GM23248 (cell line): ENCODE measurements around the gene SESTD1. TPM values are rescaled to one million over a fixed set of nuclear protein-coding genes. Genes with fewer than 3 reads are reported as not detected.

ENCODE experiments used
- DNase-seq: peaks from one replicate; pipeline ENCODE4 v3.0.0-alpha.2; 2015
- H2AFZ ChIP-seq: fragments of 200-600 bp; sonication (generic); 2 replicates; pipeline ENCODE4 v1.6.1; 2016; ENCODE audit warnings: antibody characterized with exemption
- H3F3A ChIP-seq: fragments of 200-600 bp; sonication (generic); 2 replicates; pipeline ENCODE4 v1.6.1; 2016; ENCODE audit warnings: mild to moderate bottlenecking, antibody characterized with exemption, mixed run types; ENCODE audit not compliant: insufficient read depth
- H3K27ac ChIP-seq: fragments of 200-600 bp; sonication (generic); 2 replicates; pipeline ENCODE4 v1.5.1; 2016; ENCODE audit warnings: mild to moderate bottlenecking
- H3K27me3 ChIP-seq: fragments of 200-600 bp; sonication (generic); replicated peaks from 2 replicates; pipeline ENCODE4 v1.6.1; 2016; ENCODE audit warnings: mild to moderate bottlenecking; ENCODE audit not compliant: insufficient read depth
- H3K36me3 ChIP-seq: fragments of 200-600 bp; sonication (generic); 2 replicates; pipeline ENCODE4 v1.6.1; 2016; ENCODE audit warnings: low read depth, mild to moderate bottlenecking
- H3K4me1 ChIP-seq: fragments of 200-600 bp; sonication (generic); 2 replicates; pipeline ENCODE4 v1.6.1; 2016; ENCODE audit warnings: mild to moderate bottlenecking; ENCODE audit not compliant: insufficient read depth
- H3K4me2 ChIP-seq: fragments of 200-600 bp; sonication (generic); one replicate; pipeline ENCODE4 v1.6.1; 2016; ENCODE audit warnings: mild to moderate bottlenecking; ENCODE audit not compliant: unreplicated experiment
- H3K4me3 ChIP-seq: fragments of 200-600 bp; sonication (generic); 2 replicates; pipeline ENCODE4 v1.5.1; 2016; ENCODE audit warnings: mild to moderate bottlenecking
- H3K79me2 ChIP-seq: fragments of 200-600 bp; sonication (generic); 2 replicates; pipeline ENCODE4 v1.6.1; 2016; ENCODE audit warnings: mild to moderate bottlenecking; ENCODE audit not compliant: insufficient read depth
- H3K9ac ChIP-seq: fragments of 200-600 bp; sonication (generic); 2 replicates; pipeline ENCODE4 v1.6.1; 2016; ENCODE audit warnings: mild to moderate bottlenecking
- H3K9me2 ChIP-seq: fragments of 200-600 bp; sonication (generic); 2 replicates; pipeline ENCODE4 v1.6.1; 2016; ENCODE audit warnings: mixed run types, mild to moderate bottlenecking, moderate library complexity; ENCODE audit not compliant: insufficient read depth
- H3K9me3 ChIP-seq: fragments of 200-600 bp; sonication (generic); one replicate; pipeline ENCODE4 v1.6.1; 2017; ENCODE audit warnings: low read depth
- H4K20me1 ChIP-seq: fragments of 200-600 bp; sonication (generic); 2 replicates; pipeline ENCODE4 v1.6.0; 2016; ENCODE audit not compliant: insufficient read depth
- EZH2 ChIP-seq: fragments of 200-600 bp; sonication (generic); IDR thresholded peaks from 2 replicates; pipeline ENCODE4 v1.6.1; 2018; ENCODE audit warnings: antibody characterized with exemption, mild to moderate bottlenecking; ENCODE audit not compliant: insufficient read depth, poor library complexity, severe bottlenecking
- EZH2phosphoT487 ChIP-seq: fragments of 200-600 bp; sonication (generic); IDR thresholded peaks from 2 replicates; pipeline ENCODE4 v1.6.1; 2018; ENCODE audit warnings: antibody characterized with exemption, moderate library complexity, mild to moderate bottlenecking, low read depth; ENCODE audit not compliant: insufficient read depth
- WGBS, 2 experiments: methylation state at CpG; one replicate each; pipeline ENCODE4 v1.1.6; 2015 to 2017; ENCODE audit warnings: low lambda C conversion rate in 2 of 2, low coverage in 1 of 2; ENCODE audit errors: missing lambda C conversion rate in 2 of 2; 5-methylcytosine and 5-hydroxymethylcytosine counted together
- in situ Hi-C: fragments of 300-500 bp; cut with MboI; formaldehyde crosslinking; loops from 2 replicates; pipeline ENCODE4 v1.15.0; 2020
- polyA plus RNA-seq: library from polyadenylated mRNA; unstranded; fragments of >200 nt; fragmentation: Nextera tagmentation; extraction: Ambion mirVana; gene quantifications from 2 replicates; pipeline ENCODE4 v1.2.1, GENCODE V29; 2016
- total RNA-seq: library from RNA; depleted of rRNA; stranded (reverse); fragments of >200 nt; shearing (Covaris generic); gene quantifications from 2 replicates; pipeline ENCODE4 v1.2.3, GENCODE V29; 2014

The SESTD1 gene
- total and polyA plus RNA-seq, 2 experiments from 2014 or later: 22.5 to 77.1 TPM

GRCh38 chr2:179263446-179264367 lies 925 bp downstream of the SESTD1 start:
- DNase-seq: peak; percentile 68

GRCh38 chr2:179263015-179263414 lies 1.6 kb downstream of the SESTD1 start:
- DNase-seq: peak; percentile 84
- Histone ChIP-seq H3K9ac (peak overlapping the region; percentile 91), H3K79me2 (peaks cover 60% of the 10 kb centered on the region), H4K20me1 (0 out of 2 replicates have a peak, but pooled peaks cover 7% of the 10 kb centered on the region), H3K27ac (peak overlapping the region; percentile 97), H3K4me3 (peak overlapping the region; percentile 98), H3F3A (peaks cover 28% of the 10 kb centered on the region), H3K27me3 (no peaks in the 10 kb centered on the region), H3K4me2 (peak overlapping the region; percentile 94), H3K9me3 (no peaks in the 10 kb centered on the region), H3K9me2 (no peaks in the 10 kb centered on the region), H2AFZ (peak overlapping the region; percentile 95), H3K4me1 (peaks cover 43% of the 10 kb centered on the region), H3K36me3 (no peaks in the 10 kb centered on the region)
- in situ Hi-C loops: no loop called here
- 1% methylated on average over 4 of the region's 4 CpGs for WGBS, 2 experiments
- TF ChIP-seq EZH2phosphoT487: no peak
- TF ChIP-seq EZH2: no peak

More at GRCh38 chr2:179263446-179264367, 925 bp downstream of the SESTD1 start:
- Histone ChIP-seq H3K36me3 (no peaks in the 10 kb centered on the region), H2AFZ (peak overlapping the region; percentile 95), H3K27me3 (no peaks in the 10 kb centered on the region), H3K4me1 (peaks cover 49% of the 10 kb centered on the region), H3K79me2 (peaks cover 53% of the 10 kb centered on the region), H3K9ac (peak overlapping the region; percentile 91), H3K4me2 (peak overlapping the region; percentile 94), H3K9me2 (no peaks in the 10 kb centered on the region), H3K27ac (peak overlapping the region; percentile 97), H3K4me3 (peak overlapping the region; percentile 98), H3K9me3 (no peaks in the 10 kb centered on the region), H3F3A (peaks cover 29% of the 10 kb centered on the region), H4K20me1 (0 out of 2 replicates have a peak, but pooled peaks cover 7% of the 10 kb centered on the region)
- in situ Hi-C loops: no loop called here
- TF ChIP-seq EZH2phosphoT487: no peak
- TF ChIP-seq EZH2: no peak
- WGBS, 2 experiments: 2% methylated on average over 51 to 53 of the region's 62 CpGs

GRCh38 chr2:179262077-179262660 lies 2.5 kb downstream of the SESTD1 start:
- Histone ChIP-seq H3K4me1 (peaks cover 40% of the 10 kb centered on the region), H3K9me2 (no peaks in the 10 kb centered on the region), H3K79me2 (peaks cover 69% of the 10 kb centered on the region), H3K4me3 (peak overlapping the region; percentile 98), H3K9ac (peak overlapping the region; percentile 91), H3K27me3 (no peaks in the 10 kb centered on the region), H3K9me3 (no peaks in the 10 kb centered on the region), H3F3A (peaks cover 28% of the 10 kb centered on the region), H3K4me2 (peak overlapping the region; percentile 94), H2AFZ (no peak overlapping the region), H3K36me3 (no peaks in the 10 kb centered on the region), H3K27ac (peak overlapping the region; percentile 97), H4K20me1 (0 out of 2 replicates have a peak, but pooled peaks cover 7% of the 10 kb centered on the region)
- TF ChIP-seq EZH2phosphoT487: no peak
- no peak for TF ChIP-seq EZH2
- in situ Hi-C loops: no loop called here
- peak; percentile 50 for DNase-seq
- WGBS, 2 experiments: 73 to 78% methylated on average over 3 of the region's 3 CpGs

DNA sequence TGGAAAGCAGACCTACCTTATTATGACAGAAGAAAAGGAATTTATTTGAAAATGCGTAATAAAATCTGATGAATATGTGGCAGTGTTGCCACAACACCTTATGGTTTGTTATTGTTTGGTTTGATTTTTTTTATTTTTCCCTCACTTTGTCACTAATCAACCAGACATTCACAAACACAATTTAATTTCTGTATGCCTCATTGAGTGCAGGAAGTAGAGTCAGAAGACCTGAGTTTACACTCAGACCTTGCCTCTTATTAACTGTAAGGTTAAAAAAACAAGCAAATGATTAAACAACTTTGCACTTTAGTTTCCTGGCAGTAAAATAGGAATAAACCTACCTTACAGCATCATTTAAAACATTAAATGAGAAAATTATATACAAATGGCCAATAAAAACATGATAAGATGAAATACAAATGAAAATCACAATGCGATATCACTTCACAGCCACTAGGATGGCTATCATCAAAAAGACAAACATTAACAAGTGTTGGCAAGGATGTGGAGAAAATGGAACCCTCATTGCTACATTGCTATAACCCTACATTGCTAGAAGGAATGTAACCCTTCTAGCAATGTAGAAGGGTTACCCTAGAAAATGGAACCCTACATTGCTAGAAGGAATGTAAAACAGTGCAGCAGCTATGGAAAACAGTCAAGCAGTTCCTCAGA lies 3.3 kb downstream of the SESTD1 start:
- Histone ChIP-seq H3K4me1 (peaks cover 38% of the 10 kb centered on the region), H3K27me3 (no peaks in the 10 kb centered on the region), H3K27ac (no peak overlapping the region), H3K4me3 (no peak overlapping the region), H3K9me3 (no peaks in the 10 kb centered on the region), H2AFZ (no peak overlapping the region), H3K36me3 (no peaks in the 10 kb centered on the region), H4K20me1 (0 out of 2 replicates have a peak, but pooled peaks cover 7% of the 10 kb centered on the region), H3K9me2 (no peaks in the 10 kb centered on the region), H3F3A (peaks cover 27% of the 10 kb centered on the region), H3K79me2 (peaks cover 78% of the 10 kb centered on the region), H3K4me2 (no peak overlapping the region), H3K9ac (no peak overlapping the region)
- DNase-seq: peak; percentile 16
- TF ChIP-seq EZH2 (no peak), EZH2phosphoT487 (no peak)
- in situ Hi-C loops: no loop called here
- 98% methylated on average over 2 of the region's 2 CpGs for WGBS, 2 experiments
